GM21367 (cell line): Measurements from ENCODE around the gene RSPRY1.
"Not testable (repeated sequence)": the region's sequence is repeated elsewhere in the genome, so short reads cannot be mapped to it uniquely, and the experiment has no call there.

ENCODE experiments used
- ATAC-seq: cut with Tn5 transposase; IDR thresholded peaks from one replicate; pipeline ENCODE4 v1.9.1; 2021; ENCODE audit not compliant: unreplicated experiment

RSPRY1 gene

GRCh38 chr16:57252148-57252721, 66.1 kb downstream of the RSPRY1 start:
- ATAC-seq = no peak

- ATAC-seq = no peak
Observed at GRCh38 chr16:57253466-57253865, 67.3 kb downstream of the RSPRY1 start.

GRCh38 chr16:57255686-57256415, 69.7 kb downstream of the RSPRY1 start:
- ATAC-seq = no peak

GRCh38 chr16:57256601-57257395, 70.7 kb downstream of the RSPRY1 start:
- no peak for ATAC-seq

- no peak for ATAC-seq
Observed at GRCh38 chr16:57257455-57258070, 71.4 kb downstream of the RSPRY1 start.

GRCh38 chr16:57258226-57258909, 72.2 kb downstream of the RSPRY1 start:
- ATAC-seq = no peak

- ATAC-seq = no peak
Observed at GRCh38 chr16:57258910-57259475, 72.9 kb downstream of the RSPRY1 start.

- no peak for ATAC-seq
Observed at GRCh38 chr16:57260294-57260929, 74.3 kb downstream of the RSPRY1 start.

GRCh38 chr16:57261806-57262205, 75.7 kb downstream of the RSPRY1 start:
- ATAC-seq = no peak

GRCh38 chr16:57262841-57263540, 76.9 kb downstream of the RSPRY1 start:
- ATAC-seq = no peak

GRCh38 chr16:57263541-57264351, 77.6 kb downstream of the RSPRY1 start:
- no peak for ATAC-seq

GRCh38 chr16:57264381-57264780, 78.3 kb downstream of the RSPRY1 start:
- ATAC-seq = no peak

GRCh38 chr16:57264950-57265371, 78.8 kb downstream of the RSPRY1 start:
- no peak for ATAC-seq

GRCh38 chr16:57265850-57266530, 79.9 kb downstream of the RSPRY1 start:
- no peak for ATAC-seq

- ATAC-seq = no peak
Observed at GRCh38 chr16:57266531-57267260, 80.6 kb downstream of the RSPRY1 start.

- not testable (repeated sequence) for ATAC-seq
Observed at GRCh38 chr16:57267343-57267742, 81.2 kb downstream of the RSPRY1 start.
